CD4-positive, CD25-positive, alpha-beta regulatory T cell (primary cell): ENCODE measurements around the gene SYNE4. TPM values are rescaled to one million over a fixed set of nuclear protein-coding genes. Genes with fewer than 3 reads are reported as not detected.

Source experiments
- polyA plus RNA-seq, 4 donors: library from polyadenylated mRNA; unstranded; fragments of 300-500 nt; fragmentation: Illumina TruSeq; gene quantifications; one replicate each; pipeline ENCODE4 v1.2.3, GENCODE V29; 2021
- total RNA-seq: library from RNA; stranded (reverse); gene quantifications from one replicate; pipeline ENCODE4 v1.2.3, GENCODE V29; 2022

Gene SYNE4
- total and polyA plus RNA-seq, 5 donors from 2014 or later = 0.40 to 1.5 TPM; not detected in 3

Other genes starting within 250 kb of the SYNE4 start
- 46.7 TPM for gene ARHGAP33, start 233.2 kb downstream of the SYNE4 start, total RNA-seq
- under 1 TPM in 1 of 4 donors, not detected in 3; 0.40 TPM for gene ARHGAP33, start 233.2 kb downstream of the SYNE4 start, polyA plus RNA-seq
- not detected for gene PRODH2, start 196.0 kb downstream of the SYNE4 start, total RNA-seq
- gene PRODH2, start 196.0 kb downstream of the SYNE4 start, polyA plus RNA-seq = not detected
- gene NPHS1, start 156.3 kb downstream of the SYNE4 start, total RNA-seq = not detected
- gene NPHS1, start 156.3 kb downstream of the SYNE4 start, polyA plus RNA-seq = not detected
- gene KIRREL2, start 151.9 kb downstream of the SYNE4 start, total RNA-seq = not detected
- gene KIRREL2, start 151.9 kb downstream of the SYNE4 start, polyA plus RNA-seq = not detected
- gene APLP1, start 140.2 kb downstream of the SYNE4 start, total RNA-seq = not detected
- gene APLP1, start 140.2 kb downstream of the SYNE4 start, polyA plus RNA-seq = not detected
- 120 TPM for gene NFKBID, start 108.3 kb downstream of the SYNE4 start, total RNA-seq
- gene NFKBID, start 108.3 kb downstream of the SYNE4 start, polyA plus RNA-seq = 1 to 10 TPM; 2.7 to 4.2 (median 3.6) TPM
- 104 TPM for gene HCST, start 106.3 kb downstream of the SYNE4 start, total RNA-seq
- gene HCST, start 106.3 kb downstream of the SYNE4 start, polyA plus RNA-seq = 100 to 1,000 TPM; 640 to 863 (median 760) TPM
- not detected for gene TYROBP, start 100.5 kb downstream of the SYNE4 start, total RNA-seq
- 1 to 10 TPM in 3 of 4 donors, under 1 TPM in 1; 0.49 to 6.9 (median 2.1) TPM for gene TYROBP, start 100.5 kb downstream of the SYNE4 start, polyA plus RNA-seq
- 7.7 TPM for gene LRFN3, start 72.4 kb downstream of the SYNE4 start, total RNA-seq
- gene LRFN3, start 72.4 kb downstream of the SYNE4 start, polyA plus RNA-seq = 1 to 10 TPM in 1 of 4 donors, under 1 TPM in 3; 0.63 to 1.4 (median 0.84) TPM
- 11.8 TPM for gene SDHAF1, start 13.6 kb downstream of the SYNE4 start, total RNA-seq
- gene SDHAF1, start 13.6 kb downstream of the SYNE4 start, polyA plus RNA-seq = 10 to 100 TPM; 44.0 to 71.2 (median 67.4) TPM
- 35.8 TPM for gene ALKBH6, start 5.4 kb upstream of the SYNE4 start, total RNA-seq
- 10 to 100 TPM; 18.3 to 32.7 (median 24.8) TPM for gene ALKBH6, start 5.4 kb upstream of the SYNE4 start, polyA plus RNA-seq
- gene CLIP3, start 24.1 kb upstream of the SYNE4 start, total RNA-seq = 1.4 TPM
- gene CLIP3, start 24.1 kb upstream of the SYNE4 start, polyA plus RNA-seq = 1 to 10 TPM in 1 of 4 donors, under 1 TPM in 3; 0.38 to 1.3 (median 0.61) TPM
- 2.9 TPM for gene THAP8, start 45.5 kb upstream of the SYNE4 start, total RNA-seq
- 1 to 10 TPM; 3.5 to 8.2 (median 6.7) TPM for gene THAP8, start 45.5 kb upstream of the SYNE4 start, polyA plus RNA-seq
- gene WDR62, start 46.1 kb upstream of the SYNE4 start, total RNA-seq = 6.8 TPM
- gene WDR62, start 46.1 kb upstream of the SYNE4 start, polyA plus RNA-seq = under 1 TPM in 3 of 4 donors, not detected in 1; 0.21 to 0.46 (median 0.44) TPM
- not detected for gene OVOL3, start 102.3 kb upstream of the SYNE4 start, total RNA-seq
- not detected for gene OVOL3, start 102.3 kb upstream of the SYNE4 start, polyA plus RNA-seq
- 29.4 TPM for gene POLR2I, start 106.1 kb upstream of the SYNE4 start, total RNA-seq
- 100 to 1,000 TPM; 128 to 185 (median 160) TPM for gene POLR2I, start 106.1 kb upstream of the SYNE4 start, polyA plus RNA-seq
- gene TBCB, start 106.7 kb upstream of the SYNE4 start, total RNA-seq = 129 TPM
- gene TBCB, start 106.7 kb upstream of the SYNE4 start, polyA plus RNA-seq = 100 to 1,000 TPM; 235 to 346 (median 289) TPM
- 262 TPM for gene CAPNS1, start 131.3 kb upstream of the SYNE4 start, total RNA-seq
- 100 to 1,000 TPM; 105 to 185 (median 140) TPM for gene CAPNS1, start 131.3 kb upstream of the SYNE4 start, polyA plus RNA-seq
- not detected for gene COX7A1, start 143.6 kb upstream of the SYNE4 start, total RNA-seq
- not detected for gene COX7A1, start 143.6 kb upstream of the SYNE4 start, polyA plus RNA-seq
- 5.7 TPM for gene ZNF565, start 205.9 kb upstream of the SYNE4 start, total RNA-seq
- 1 to 10 TPM; 1.0 to 3.5 (median 2.4) TPM for gene ZNF565, start 205.9 kb upstream of the SYNE4 start, polyA plus RNA-seq
- 26.4 TPM for gene ZNF146, start 206.3 kb upstream of the SYNE4 start, total RNA-seq
- gene ZNF146, start 206.3 kb upstream of the SYNE4 start, polyA plus RNA-seq = 10 to 100 TPM; 54.5 to 67.2 (median 60.6) TPM